Sigmoid colon (tissue), 7 donors: Measurements from ENCODE around the gene TBCD. TPM values are rescaled to one million over a fixed set of nuclear protein-coding genes. Genes with fewer than 3 reads are reported as not detected.

Experiments used
- DNase-seq: peaks from one replicate; pipeline ENCODE4 v3.0.0-alpha.2; 2019
- H3K27ac ChIP-seq, 4 donors: fragments of 200-600 bp; sonication (generic); one replicate each; pipeline ENCODE4 v1.5.1; 2016 to 2019; ENCODE audit warnings: mild to moderate bottlenecking in 1 of 4
- H3K27me3 ChIP-seq, 3 donors: fragments of 200-600 bp; sonication (generic); one replicate each; pipeline ENCODE4 v1.5.1; 2019; ENCODE audit warnings: mild to moderate bottlenecking in 1 of 3
- H3K36me3 ChIP-seq, 4 donors: fragments of 200-600 bp; sonication (generic); one replicate each; pipeline ENCODE4 v1.5.1; 2016 to 2019
- H3K4me1 ChIP-seq, 4 donors: fragments of 200-600 bp; sonication (generic); one replicate each; pipeline ENCODE4 v1.5.1; 2017 to 2019
- H3K4me3 ChIP-seq, 4 donors: fragments of 200-600 bp; sonication (generic); one replicate each; pipeline ENCODE4 v1.5.1; 2017 to 2019; ENCODE audit warnings: mild to moderate bottlenecking in 2 of 4, moderate library complexity in 1 of 4
- H3K9me3 ChIP-seq, 4 donors: fragments of 200-600 bp in 3 of 4; sonication (generic) in 3 of 4; one replicate each; pipeline versions ENCODE4 v1.5.1 to v1.6.1; 2013 to 2019
- EP300 ChIP-seq, 4 donors: sonication (generic); formaldehyde crosslinking; IDR thresholded peaks; one replicate each; pipeline ENCODE4 v1.6.1; 2017; ENCODE audit warnings: antibody characterized with exemption in 4 of 4
- POLR2A ChIP-seq, 2 donors: fragments of 450-650 bp; IDR thresholded peaks; one replicate each; pipeline ENCODE4 v1.6.1; 2016; ENCODE audit warnings: antibody characterized with exemption in 2 of 2, mild to moderate bottlenecking in 2 of 2, moderate library complexity in 2 of 2
- POLR2AphosphoS5 ChIP-seq, 4 donors: sonication (generic); formaldehyde crosslinking; IDR thresholded peaks; one replicate each; pipeline ENCODE4 v1.6.1; 2017; ENCODE audit warnings: antibody characterized with exemption in 4 of 4
- WGBS, 2 donors: extraction: QIAGEN DNeasy Blood & Tissue Kit; methylation state at CpG; one replicate each; pipeline ENCODE4 v1.1.7; 2013; 5-methylcytosine and 5-hydroxymethylcytosine counted together
- intact Hi-C: fragments of 100-400 bp; cut with DNase I; formaldehyde crosslinking; loops from one replicate; pipeline ENCODE4 v1.15.1; 2023
- polyA plus RNA-seq, 3 donors: library from polyadenylated mRNA; stranded (reverse); fragments of 200-250 nt; gene quantifications; one replicate each; pipeline ENCODE4 v1.2.3, GENCODE V29; 2013
- total RNA-seq, 4 donors: library from RNA; depleted of rRNA; stranded (reverse); fragments of >200 nt; gene quantifications; one replicate each; pipeline ENCODE4 v1.1.0, GENCODE V29; 2016
- TF ChIP-seq, protein P1 (sequence below), 4 experiments: fragments of 450-650 bp in 3 of 4; fragments of 200-600 bp in 1 of 4; IDR thresholded peaks; one replicate each; pipeline ENCODE4 v1.5.1; 2016 to 2019; ENCODE audit warnings: antibody characterized with exemption in 4 of 4, mild to moderate bottlenecking in 3 of 4, moderate library complexity in 2 of 4
- donor health status: healthy with polysubstance abuse.
- donor health status: Bipolar disorder and iron deficiency.
- donor health status: healthy.

The TBCD gene
- total and polyA plus RNA-seq, 7 donors = 11.1 to 77.4 (median 34.2) TPM

DNA sequence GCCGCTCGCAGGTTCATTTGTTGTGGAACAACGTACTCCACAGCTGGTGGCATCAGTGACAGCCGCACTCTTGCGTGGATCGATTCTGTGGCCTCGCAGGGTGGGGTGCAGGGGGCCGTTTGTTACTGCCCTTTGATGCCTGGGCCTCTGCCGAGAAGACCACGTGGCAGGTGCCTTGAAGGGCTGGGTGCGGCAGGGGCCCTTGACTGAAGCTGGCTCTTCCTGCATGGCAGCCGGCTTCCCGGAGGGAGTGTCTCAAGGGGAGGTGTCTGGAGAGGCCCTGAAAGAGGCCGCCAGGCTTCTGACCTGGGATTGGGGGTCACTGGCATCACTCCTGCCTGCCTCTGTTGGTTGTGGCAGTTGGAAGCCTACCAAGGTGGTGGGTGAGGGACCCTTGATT, 43.8 kb downstream of the TBCD start:
- Histone ChIP-seq H3K27me3 (no peaks in the 10 kb centered on the region), H3K27ac (peak overlapping the region; percentile 28 to 78 (median 64)), H3K9me3 (no peaks in the 10 kb centered on the region), H3K4me3 (no peak overlapping the region), H3K36me3 (peaks cover 0 to 15% (median under 1%) of the 10 kb centered on the region in 4 donors), H3K4me1 (peaks cover 0 to 32% (median 27%) of the 10 kb centered on the region in 4 donors)
- TF ChIP-seq POLR2AphosphoS5 (IDR thresholded peaks at IDR 0.05) = no peak
- TF ChIP-seq EP300 (IDR thresholded peaks at IDR 0.05) = no peak
- TF ChIP-seq, protein P1, sequence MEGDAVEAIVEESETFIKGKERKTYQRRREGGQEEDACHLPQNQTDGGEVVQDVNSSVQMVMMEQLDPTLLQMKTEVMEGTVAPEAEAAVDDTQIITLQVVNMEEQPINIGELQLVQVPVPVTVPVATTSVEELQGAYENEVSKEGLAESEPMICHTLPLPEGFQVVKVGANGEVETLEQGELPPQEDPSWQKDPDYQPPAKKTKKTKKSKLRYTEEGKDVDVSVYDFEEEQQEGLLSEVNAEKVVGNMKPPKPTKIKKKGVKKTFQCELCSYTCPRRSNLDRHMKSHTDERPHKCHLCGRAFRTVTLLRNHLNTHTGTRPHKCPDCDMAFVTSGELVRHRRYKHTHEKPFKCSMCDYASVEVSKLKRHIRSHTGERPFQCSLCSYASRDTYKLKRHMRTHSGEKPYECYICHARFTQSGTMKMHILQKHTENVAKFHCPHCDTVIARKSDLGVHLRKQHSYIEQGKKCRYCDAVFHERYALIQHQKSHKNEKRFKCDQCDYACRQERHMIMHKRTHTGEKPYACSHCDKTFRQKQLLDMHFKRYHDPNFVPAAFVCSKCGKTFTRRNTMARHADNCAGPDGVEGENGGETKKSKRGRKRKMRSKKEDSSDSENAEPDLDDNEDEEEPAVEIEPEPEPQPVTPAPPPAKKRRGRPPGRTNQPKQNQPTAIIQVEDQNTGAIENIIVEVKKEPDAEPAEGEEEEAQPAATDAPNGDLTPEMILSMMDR (IDR thresholded peaks at IDR 0.05) = no peak
- no peak for TF ChIP-seq POLR2A (IDR thresholded peaks at IDR 0.05)
- no peak for DNase-seq
- 40 to 77% methylated on average over 14 of the region's 14 CpGs for WGBS, 2 donors
- intact Hi-C loops = no loop called here

- no peak overlapping the region for H3K4me3 ChIP-seq
- peaks cover 0 to 27% (median 27%) of the 10 kb centered on the region in 4 donors for H3K4me1 ChIP-seq
- TF ChIP-seq, protein P1 (IDR thresholded peaks at IDR 0.05) = no peak
- no peak for TF ChIP-seq EP300 (IDR thresholded peaks at IDR 0.05)
- no peak for TF ChIP-seq POLR2A (IDR thresholded peaks at IDR 0.05)
- WGBS, 2 donors = 97 to 98% methylated on average over 9 of the region's 9 CpGs
- H3K36me3 ChIP-seq = peaks cover 0 to 15% (median 2%) of the 10 kb centered on the region in 4 donors
- no peak overlapping the region for H3K27ac ChIP-seq
- H3K27me3 ChIP-seq = no peaks in the 10 kb centered on the region
- intact Hi-C loops = no loop called here
- no peak for DNase-seq
- H3K9me3 ChIP-seq = no peaks in the 10 kb centered on the region
Measured at GRCh38 chr17:82797061-82797460, 45.2 kb downstream of the TBCD start.

DNA sequence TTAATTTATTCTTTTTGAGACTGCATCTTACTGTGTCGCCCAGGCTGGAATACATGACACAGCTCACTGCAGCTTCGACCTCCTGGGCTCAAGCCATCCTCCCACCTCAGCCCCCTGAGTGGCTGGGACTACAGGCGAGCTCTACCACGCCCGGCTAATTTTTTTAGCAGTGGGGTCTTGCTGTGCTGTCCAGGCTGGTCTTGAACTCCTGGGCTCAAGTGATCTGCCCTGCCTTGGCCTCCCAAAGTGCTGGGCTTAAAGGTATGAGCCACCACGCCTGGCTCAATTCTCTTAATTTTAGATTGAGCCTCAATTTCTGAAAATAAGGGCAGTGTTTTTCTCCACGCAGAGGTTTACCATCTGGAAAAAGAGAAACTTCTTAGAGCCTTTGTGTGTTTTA, 46.9 kb downstream of the TBCD start:
- no peaks in the 10 kb centered on the region for H3K27me3 ChIP-seq
- H3K36me3 ChIP-seq = peaks cover 0 to 15% (median 2%) of the 10 kb centered on the region in 4 donors
- DNase-seq = no peak
- no peak overlapping the region for H3K4me3 ChIP-seq
- TF ChIP-seq, protein P1 (IDR thresholded peaks at IDR 0.05) = no peak
- TF ChIP-seq EP300 (IDR thresholded peaks at IDR 0.05) = no peak
- TF ChIP-seq POLR2A (IDR thresholded peaks at IDR 0.05) = no peak
- TF ChIP-seq POLR2AphosphoS5 (IDR thresholded peaks at IDR 0.05) = no peak
- peaks cover 0 to 20% (median 19%) of the 10 kb centered on the region in 4 donors for H3K4me1 ChIP-seq
- no peaks in the 10 kb centered on the region for H3K9me3 ChIP-seq
- intact Hi-C loops = no loop called here
- WGBS, 2 donors = 96 to 97% methylated on average over 7 of the region's 7 CpGs
- no peak overlapping the region for H3K27ac ChIP-seq

GRCh38 chr17:82799591-82799990, 47.7 kb downstream of the TBCD start:
- H3K4me1 ChIP-seq = peaks cover 0 to 18% (median 18%) of the 10 kb centered on the region in 4 donors
- peaks cover 0 to 15% (median 2%) of the 10 kb centered on the region in 4 donors for H3K36me3 ChIP-seq
- intact Hi-C loops = no loop called here
- 24 to 75% methylated on average over 16 of the region's 16 CpGs for WGBS, 2 donors
- no peak overlapping the region for H3K4me3 ChIP-seq
- TF ChIP-seq EP300 (IDR thresholded peaks at IDR 0.05) = no peak
- no peak for TF ChIP-seq POLR2A (IDR thresholded peaks at IDR 0.05)
- no peak for TF ChIP-seq POLR2AphosphoS5 (IDR thresholded peaks at IDR 0.05)
- TF ChIP-seq, protein P1 (IDR thresholded peaks at IDR 0.05) = no peak
- H3K27me3 ChIP-seq = no peaks in the 10 kb centered on the region
- no peak overlapping the region for H3K27ac ChIP-seq
- no peak for DNase-seq
- H3K9me3 ChIP-seq = no peaks in the 10 kb centered on the region

DNA sequence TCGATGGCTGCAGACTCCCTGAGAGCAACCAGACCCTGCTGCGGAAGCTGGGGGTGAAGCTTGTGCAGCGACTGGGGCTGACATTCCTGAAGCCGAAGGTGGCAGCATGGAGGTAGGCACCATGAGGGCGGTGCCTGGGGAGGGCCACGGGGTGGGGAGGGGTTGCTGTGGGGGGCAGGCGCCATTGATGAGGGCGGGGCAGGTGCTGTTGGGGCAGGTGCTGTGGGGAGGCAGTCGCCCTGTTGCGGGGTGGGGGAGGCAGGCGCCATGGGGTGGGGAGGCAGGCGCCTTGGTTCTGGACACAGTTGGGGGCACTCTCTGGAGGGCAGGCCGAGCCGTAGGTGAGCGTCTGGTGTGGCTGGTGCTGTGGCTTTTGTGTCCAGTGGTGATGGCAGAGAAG, 49.0 kb downstream of the TBCD start:
- intact Hi-C loops = no loop called here

More for the DNA sequence above, 49.0 kb downstream of the TBCD start:
- H3K27ac ChIP-seq = no peak overlapping the region
- TF ChIP-seq POLR2AphosphoS5 (IDR thresholded peaks at IDR 0.05) = no peak
- TF ChIP-seq EP300 (IDR thresholded peaks at IDR 0.05) = no peak
- no peak for TF ChIP-seq POLR2A (IDR thresholded peaks at IDR 0.05)
- TF ChIP-seq, protein P1 (IDR thresholded peaks at IDR 0.05) = no peak
- peaks cover 0 to 16% (median 2%) of the 10 kb centered on the region in 4 donors for H3K36me3 ChIP-seq
- H3K4me1 ChIP-seq = peaks cover 0 to 16% (median 14%) of the 10 kb centered on the region in 4 donors
- no peak overlapping the region for H3K4me3 ChIP-seq
- WGBS, 2 donors = 96 to 99% methylated on average over 15 of the region's 15 CpGs
- H3K9me3 ChIP-seq = no peaks in the 10 kb centered on the region
- no peak for DNase-seq
- no peaks in the 10 kb centered on the region for H3K27me3 ChIP-seq
